GM12891 (cell line): ENCODE results near the gene DYSF.

ENCODE experiments used
- PAX5 ChIP-seq: IDR thresholded peaks from 2 replicates; pipeline ENCODE4 v1.6.1; 2011; ENCODE audit warnings: low read length, moderate library complexity, mild to moderate bottlenecking; ENCODE audit not compliant: insufficient read depth, severe bottlenecking
- POLR2A ChIP-seq: IDR thresholded peaks from 2 replicates; pipeline ENCODE4 v1.6.1; 2011; ENCODE audit warnings: low read depth, low read length, control low read depth
- POLR2AphosphoS5 ChIP-seq: IDR thresholded peaks from 2 replicates; pipeline ENCODE4 v1.6.1; 2011; ENCODE audit warnings: low read depth, low read length, control low read depth
- POU2F2 ChIP-seq: IDR thresholded peaks from 2 replicates; pipeline ENCODE4 v1.6.1; 2011; ENCODE audit warnings: low read depth, mild to moderate bottlenecking, control low read depth, low read length, moderate library complexity
- SPI1 ChIP-seq: IDR thresholded peaks from 2 replicates; pipeline ENCODE4 v1.6.1; 2011; ENCODE audit warnings: low read depth, low read length, control low read depth
- TAF1 ChIP-seq: IDR thresholded peaks from 2 replicates; pipeline ENCODE4 v1.6.1; 2011; ENCODE audit warnings: low read depth, low read length, control low read depth

- TF ChIP-seq POLR2A = no peak
- no peak for TF ChIP-seq POLR2AphosphoS5
- TF ChIP-seq TAF1 = no peak
- TF ChIP-seq SPI1 = no peak
- TF ChIP-seq PAX5 = no peak
- no peak for TF ChIP-seq POU2F2
Measured at GRCh38 chr2:71577209-71577608, 123.8 kb downstream of the DYSF start.
